HEK293 (cell line): Measurements from ENCODE around the gene TPSD1.
"Not testable (repeated sequence)": the region's sequence is repeated elsewhere in the genome, so short reads cannot be mapped to it uniquely, and the experiment has no call there.

ENCODE experiments used
- SP2 ChIP-seq: fragments of 450-650 bp; formaldehyde crosslinking; IDR thresholded peaks from 2 replicates; pipeline ENCODE4 v1.5.1; 2016; ENCODE audit warnings: missing biosample characterization, missing genetic modification characterization
- YY1 ChIP-seq: fragments of 450-650 bp; formaldehyde crosslinking; IDR thresholded peaks from 2 replicates; pipeline ENCODE4 v1.5.1; 2018; ENCODE audit warnings: missing biosample characterization, missing genetic modification characterization
- ZNF510 ChIP-seq: fragments of 450-650 bp; formaldehyde crosslinking; IDR thresholded peaks from 2 replicates; pipeline ENCODE4 v1.5.1; 2018; ENCODE audit warnings: mild to moderate bottlenecking, missing genetic modification characterization, missing biosample characterization; ENCODE audit not compliant: insufficient replicate concordance
- ZNF558 ChIP-seq: fragments of 450-650 bp; formaldehyde crosslinking; IDR thresholded peaks from 2 replicates; pipeline ENCODE4 v1.5.1; 2016; ENCODE audit warnings: missing biosample characterization, missing genetic modification characterization
- ZNF768 ChIP-seq: fragments of 450-650 bp; formaldehyde crosslinking; IDR thresholded peaks from 2 replicates; pipeline ENCODE4 v1.5.1; 2018; ENCODE audit warnings: missing biosample characterization, mild to moderate bottlenecking, missing genetic modification characterization
- TF ChIP-seq, protein P1 (sequence below): fragments of 450-650 bp; formaldehyde crosslinking; IDR thresholded peaks from 2 replicates; pipeline ENCODE4 v1.5.1; 2016; ENCODE audit warnings: missing biosample characterization, missing genetic modification characterization
- TF ChIP-seq, protein P2 (sequence below): fragments of 450-650 bp; formaldehyde crosslinking; IDR thresholded peaks from 2 replicates; pipeline ENCODE4 v1.5.1; 2016; ENCODE audit warnings: missing biosample characterization, missing genetic modification characterization
- TF ChIP-seq, protein P3 (sequence below): fragments of 450-650 bp; formaldehyde crosslinking; IDR thresholded peaks from 2 replicates; pipeline ENCODE4 v1.5.1; 2016; ENCODE audit warnings: missing biosample characterization, missing genetic modification characterization
- TF ChIP-seq, protein P4 (sequence below): fragments of 450-650 bp; formaldehyde crosslinking; IDR thresholded peaks from 2 replicates; pipeline ENCODE4 v1.5.1; 2017; ENCODE audit warnings: missing biosample characterization, missing genetic modification characterization

DNA sequence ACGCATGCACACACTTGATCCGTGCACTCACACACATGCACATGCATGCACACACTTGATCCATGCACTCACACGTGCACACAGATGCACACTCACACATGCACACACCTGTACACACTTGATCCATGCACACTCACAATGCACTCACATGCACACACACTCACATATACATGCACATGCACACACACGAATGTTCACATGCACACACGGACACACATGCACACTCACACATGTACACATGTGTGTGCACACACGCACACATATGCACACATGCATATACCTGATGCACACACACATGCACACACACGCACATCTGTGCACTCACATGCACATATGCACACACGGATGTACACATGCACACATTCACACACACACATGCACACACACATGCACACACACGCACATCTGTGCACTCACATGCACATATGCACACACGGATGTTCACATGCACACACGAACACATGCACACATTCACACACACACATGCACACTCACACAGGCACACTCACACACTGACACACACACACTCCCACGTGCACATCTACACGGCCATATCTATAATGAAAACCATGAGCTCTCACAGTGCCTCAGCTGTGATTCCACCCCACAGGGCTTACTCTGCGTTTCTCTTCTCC, 7.8 kb upstream of the TPSD1 start:
- TF ChIP-seq, protein P1, sequence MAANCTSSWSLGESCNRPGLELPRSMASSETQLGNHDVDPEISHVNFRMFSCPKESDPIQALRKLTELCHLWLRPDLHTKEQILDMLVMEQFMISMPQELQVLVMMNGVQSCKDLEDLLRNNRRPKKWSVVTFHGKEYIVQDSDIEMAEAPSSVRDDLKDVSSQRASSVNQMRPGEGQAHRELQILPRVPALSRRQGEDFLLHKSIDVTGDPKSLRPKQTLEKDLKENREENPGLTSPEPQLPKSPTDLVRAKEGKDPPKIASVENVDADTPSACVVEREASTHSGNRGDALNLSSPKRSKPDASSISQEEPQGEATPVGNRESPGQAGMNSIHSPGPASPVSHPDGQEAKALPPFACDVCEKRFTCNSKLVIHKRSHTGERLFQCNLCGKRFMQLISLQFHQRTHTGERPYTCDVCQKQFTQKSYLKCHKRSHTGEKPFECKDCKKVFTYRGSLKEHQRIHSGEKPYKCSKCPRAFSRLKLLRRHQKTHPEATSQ (tag by site-specific recombination) = not testable (repeated sequence)
- TF ChIP-seq ZNF558 (tag by site-specific recombination); YY1; ZNF510; ZNF768 (tag by site-specific recombination); SP2: not testable (repeated sequence)
- TF ChIP-seq, protein P2, sequence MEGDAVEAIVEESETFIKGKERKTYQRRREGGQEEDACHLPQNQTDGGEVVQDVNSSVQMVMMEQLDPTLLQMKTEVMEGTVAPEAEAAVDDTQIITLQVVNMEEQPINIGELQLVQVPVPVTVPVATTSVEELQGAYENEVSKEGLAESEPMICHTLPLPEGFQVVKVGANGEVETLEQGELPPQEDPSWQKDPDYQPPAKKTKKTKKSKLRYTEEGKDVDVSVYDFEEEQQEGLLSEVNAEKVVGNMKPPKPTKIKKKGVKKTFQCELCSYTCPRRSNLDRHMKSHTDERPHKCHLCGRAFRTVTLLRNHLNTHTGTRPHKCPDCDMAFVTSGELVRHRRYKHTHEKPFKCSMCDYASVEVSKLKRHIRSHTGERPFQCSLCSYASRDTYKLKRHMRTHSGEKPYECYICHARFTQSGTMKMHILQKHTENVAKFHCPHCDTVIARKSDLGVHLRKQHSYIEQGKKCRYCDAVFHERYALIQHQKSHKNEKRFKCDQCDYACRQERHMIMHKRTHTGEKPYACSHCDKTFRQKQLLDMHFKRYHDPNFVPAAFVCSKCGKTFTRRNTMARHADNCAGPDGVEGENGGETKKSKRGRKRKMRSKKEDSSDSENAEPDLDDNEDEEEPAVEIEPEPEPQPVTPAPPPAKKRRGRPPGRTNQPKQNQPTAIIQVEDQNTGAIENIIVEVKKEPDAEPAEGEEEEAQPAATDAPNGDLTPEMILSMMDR (tag by site-specific recombination) = not testable (repeated sequence)
- TF ChIP-seq, protein P3, sequence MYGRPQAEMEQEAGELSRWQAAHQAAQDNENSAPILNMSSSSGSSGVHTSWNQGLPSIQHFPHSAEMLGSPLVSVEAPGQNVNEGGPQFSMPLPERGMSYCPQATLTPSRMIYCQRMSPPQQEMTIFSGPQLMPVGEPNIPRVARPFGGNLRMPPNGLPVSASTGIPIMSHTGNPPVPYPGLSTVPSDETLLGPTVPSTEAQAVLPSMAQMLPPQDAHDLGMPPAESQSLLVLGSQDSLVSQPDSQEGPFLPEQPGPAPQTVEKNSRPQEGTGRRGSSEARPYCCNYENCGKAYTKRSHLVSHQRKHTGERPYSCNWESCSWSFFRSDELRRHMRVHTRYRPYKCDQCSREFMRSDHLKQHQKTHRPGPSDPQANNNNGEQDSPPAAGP (tag by site-specific recombination) = not testable (repeated sequence)
- TF ChIP-seq, protein P4, sequence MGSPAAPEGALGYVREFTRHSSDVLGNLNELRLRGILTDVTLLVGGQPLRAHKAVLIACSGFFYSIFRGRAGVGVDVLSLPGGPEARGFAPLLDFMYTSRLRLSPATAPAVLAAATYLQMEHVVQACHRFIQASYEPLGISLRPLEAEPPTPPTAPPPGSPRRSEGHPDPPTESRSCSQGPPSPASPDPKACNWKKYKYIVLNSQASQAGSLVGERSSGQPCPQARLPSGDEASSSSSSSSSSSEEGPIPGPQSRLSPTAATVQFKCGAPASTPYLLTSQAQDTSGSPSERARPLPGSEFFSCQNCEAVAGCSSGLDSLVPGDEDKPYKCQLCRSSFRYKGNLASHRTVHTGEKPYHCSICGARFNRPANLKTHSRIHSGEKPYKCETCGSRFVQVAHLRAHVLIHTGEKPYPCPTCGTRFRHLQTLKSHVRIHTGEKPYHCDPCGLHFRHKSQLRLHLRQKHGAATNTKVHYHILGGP (tag by site-specific recombination) = not testable (repeated sequence)
